Caco-2 (cell line): ENCODE results near the gene VPS13D. TPM values are rescaled to one million over a fixed set of nuclear protein-coding genes. Genes with fewer than 3 reads are reported as not detected.

ENCODE experiments used
- BruUV-seq: library from RNA; stranded (reverse); fragments of 400-500 nt; replicated peaks from 2 replicates; lab custom pipeline; 2021; lab: Mats Ljungman, UMichigan
- CTCF ChIA-PET: fragments of 300-600 bp; sonication (Branson Sonifier 250); formaldehyde crosslinking; loops from one replicate; lab custom pipeline; 2022; ENCODE audit warnings: antibody characterized with exemption; lab: Charles Lee
- POLR2A ChIA-PET: fragments of 300-600 bp; sonication (Branson Sonifier 250); formaldehyde crosslinking; loops from one replicate; lab custom pipeline; 2022; ENCODE audit warnings: antibody characterized with exemption; lab: Charles Lee
- DNase-seq, 2 experiments: peaks; one replicate each; pipeline versions ENCODE4 v3.0.0 to v3.0.0-alpha.2; 2020 to 2022
- H3K27me3 ChIP-seq: replicated peaks from 2 replicates; pipeline ENCODE4 v1.6.0; 2011; ENCODE audit warnings: low read length; ENCODE audit not compliant: control insufficient read depth, insufficient read depth
- H3K36me3 ChIP-seq: 2 replicates; pipeline ENCODE4 v1.5.1; 2011; ENCODE audit warnings: low read length; ENCODE audit not compliant: control insufficient read depth, insufficient read depth
- H3K4me1 ChIP-seq: fragments of 250-450 bp; sonication (Bioruptor Pico); 2 replicates; pipeline ENCODE4 v1.5.1; 2020; ENCODE audit warnings: mild to moderate bottlenecking
- H3K4me3 ChIP-seq: 2 replicates; pipeline ENCODE4 v1.5.1; 2011; ENCODE audit warnings: low read depth, mild to moderate bottlenecking, control low read depth, low read length
- H3K9me3 ChIP-seq: fragments of 250-450 bp; sonication (Bioruptor Pico); 2 replicates; pipeline ENCODE4 v1.5.1; 2020; ENCODE audit warnings: mild to moderate bottlenecking, moderate library complexity
- H3K27ac Mint-ChIP-seq: one replicate; pipeline ENCODE4 v1.8.0; 2022; ENCODE audit warnings: mixed read lengths; ENCODE audit not compliant: unreplicated experiment
- H3K27me3 Mint-ChIP-seq: one replicate; pipeline ENCODE4 v1.8.0; 2022; ENCODE audit warnings: mixed read lengths; ENCODE audit not compliant: insufficient read depth, unreplicated experiment
- H3K36me3 Mint-ChIP-seq: one replicate; pipeline ENCODE4 v1.8.0; 2022; ENCODE audit warnings: mild to moderate bottlenecking, mixed read lengths; ENCODE audit not compliant: insufficient read depth, unreplicated experiment
- H3K4me1 Mint-ChIP-seq: one replicate; pipeline ENCODE4 v1.8.0; 2022; ENCODE audit warnings: low read depth, mixed read lengths; ENCODE audit not compliant: unreplicated experiment
- H3K4me3 Mint-ChIP-seq: one replicate; pipeline ENCODE4 v1.8.0; 2022; ENCODE audit warnings: mild to moderate bottlenecking, moderate library complexity, mixed read lengths; ENCODE audit not compliant: unreplicated experiment
- H3K9me3 Mint-ChIP-seq: one replicate; pipeline ENCODE4 v1.8.0; 2022; ENCODE audit warnings: mixed read lengths; ENCODE audit not compliant: unreplicated experiment
- CTCF ChIP-seq, 2 experiments: fragments of 200-600 bp in 1 of 2; IDR thresholded peaks; 1 replicate in 1 of 2; 2 replicates in 1 of 2; pipeline versions ENCODE4 v1.5.1 to v1.8.0; 2011 to 2022; ENCODE audit warnings: antibody characterized with exemption in 1 of 2, control low read depth in 1 of 2, inconsistent platforms in 1 of 2, low read depth in 1 of 2, low read length in 1 of 2, mild to moderate bottlenecking in 1 of 2, moderate library complexity in 1 of 2; ENCODE audit not compliant: insufficient read depth in 1 of 2, severe bottlenecking in 1 of 2, unreplicated experiment in 1 of 2
- intact Hi-C: fragments of 100-400 bp; cut with micrococcal nuclease; formaldehyde crosslinking; loops from one replicate; pipeline ENCODE4 v1.10.0; 2022; ENCODE audit not compliant: unreplicated experiment
- total RNA-seq: library from RNA; stranded (reverse); gene quantifications from 2 replicates; pipeline ENCODE4 v1.2.3, GENCODE V29; 2022

The VPS13D gene
- total RNA-seq, 1 experiment from 2014 or later: 25.6 TPM

GRCh38 chr1:12495725-12496124 lies 265.9 kb downstream of the VPS13D start:
- Mint-ChIP-seq H3K27ac (no peak overlapping the region), H3K4me3 (no peak overlapping the region), H3K9me3 (no peaks in the 10 kb centered on the region), H3K36me3 (no peaks in the 10 kb centered on the region), H3K27me3 (no peaks in the 10 kb centered on the region), H3K4me1 (no peaks in the 10 kb centered on the region)
- ChIA-PET POLR2A (no interaction called here), CTCF (no interaction called here)
- TF ChIP-seq CTCF (IDR thresholded peaks at IDR 0.05; ENCODE audit: insufficient read depth in 1 of 2, low read depth in 1 of 2, low read length in 1 of 2, severe bottlenecking in 1 of 2, unreplicated experiment in 1 of 2): no peak
- H3K4me3 ChIP-seq: no peak overlapping the region
- no peaks in the 10 kb centered on the region; the same call in 1 of the 2 replicates for H3K36me3 ChIP-seq
- no TSS peak for BruUV-seq
- intact Hi-C loops: no loop called here
- H3K4me1 ChIP-seq: no peaks in the 10 kb centered on the region
- DNase-seq: no peak
- H3K27me3 ChIP-seq: no peaks in the 10 kb centered on the region
- no peaks in the 10 kb centered on the region for H3K9me3 ChIP-seq

GRCh38 chr1:12496154-12496961 lies 266.5 kb downstream of the VPS13D start:
- no peaks in the 10 kb centered on the region for H3K4me1 ChIP-seq
- H3K27me3 Mint-ChIP-seq: no peaks in the 10 kb centered on the region

More at GRCh38 chr1:12496154-12496961, 266.5 kb downstream of the VPS13D start:
- H3K4me3 Mint-ChIP-seq: no peak overlapping the region
- no peak for DNase-seq
- no peaks in the 10 kb centered on the region for H3K36me3 Mint-ChIP-seq
- Histone ChIP-seq H3K36me3 (no peaks in the 10 kb centered on the region; the same call in 1 of the 2 replicates), H3K4me3 (no peak overlapping the region), H3K9me3 (no peaks in the 10 kb centered on the region), H3K27me3 (no peaks in the 10 kb centered on the region)
- no TSS peak for BruUV-seq
- ChIA-PET CTCF (no interaction called here), POLR2A (no interaction called here)
- TF ChIP-seq CTCF (IDR thresholded peaks at IDR 0.05; ENCODE audit: insufficient read depth in 1 of 2, low read depth in 1 of 2, low read length in 1 of 2, severe bottlenecking in 1 of 2, unreplicated experiment in 1 of 2): no peak
- no peaks in the 10 kb centered on the region for H3K4me1 Mint-ChIP-seq
- no peaks in the 10 kb centered on the region for H3K9me3 Mint-ChIP-seq
- intact Hi-C loops: no loop called here
- H3K27ac Mint-ChIP-seq: no peak overlapping the region
